Posterior cingulate gyrus (tissue), 11 donors: Measurements from ENCODE around the gene UNC13A.

Experiments
- DNase-seq, 10 donors: peaks; one replicate each; pipeline versions ENCODE4 v3.0.0 to v3.0.0-alpha.2; 2020 to 2021; ENCODE audit warnings: mixed read lengths in 3 of 10
- intact Hi-C: fragments of 100-400 bp; cut with DNase I; formaldehyde crosslinking; loops from one replicate; pipeline ENCODE4 v1.15.1; 2023

Gene UNC13A

GRCh38 chr19:17687857-17688784 is at the start of gene UNC13A:
TSS of gene UNC13A (minus strand) at chr19:17688354. CDS start at chr19:17688199, 155 bp downstream.
- intact Hi-C loops: no loop called here
- DNase-seq: peak; percentile 36 to 97 (median 78)

DNA sequence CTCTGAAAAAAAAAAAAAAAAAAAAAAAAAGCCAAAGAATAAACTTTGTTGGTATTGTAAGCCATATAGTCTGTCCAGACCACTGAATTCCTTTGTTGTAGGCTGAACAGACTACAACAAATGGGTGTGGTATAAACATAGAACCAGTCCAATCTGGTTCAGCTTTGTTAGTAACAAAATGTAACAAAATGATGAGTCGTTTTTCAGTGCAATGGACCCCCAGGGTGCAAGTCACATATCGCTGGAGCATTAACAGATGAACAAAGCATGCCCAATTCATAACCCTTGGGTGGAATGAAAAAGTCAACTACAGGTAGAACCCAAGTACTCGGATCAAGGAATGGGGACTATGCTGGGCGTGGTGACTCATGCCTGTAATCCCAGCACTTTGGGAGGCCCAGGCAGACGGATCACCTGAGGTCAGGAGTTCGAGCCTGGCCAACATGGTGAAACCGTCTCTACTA is 49.6 kb upstream of the UNC13A start:
- intact Hi-C loops: no loop called here
- DNase-seq: no peak

- no peak for DNase-seq
- intact Hi-C loops: no loop called here
Measured at GRCh38 chr19:17735410-17735809, 47.3 kb upstream of the UNC13A start.

- no peak for DNase-seq
- intact Hi-C loops: no loop called here
Measured at GRCh38 chr19:17734146-17734545, 46.0 kb upstream of the UNC13A start.

DNA sequence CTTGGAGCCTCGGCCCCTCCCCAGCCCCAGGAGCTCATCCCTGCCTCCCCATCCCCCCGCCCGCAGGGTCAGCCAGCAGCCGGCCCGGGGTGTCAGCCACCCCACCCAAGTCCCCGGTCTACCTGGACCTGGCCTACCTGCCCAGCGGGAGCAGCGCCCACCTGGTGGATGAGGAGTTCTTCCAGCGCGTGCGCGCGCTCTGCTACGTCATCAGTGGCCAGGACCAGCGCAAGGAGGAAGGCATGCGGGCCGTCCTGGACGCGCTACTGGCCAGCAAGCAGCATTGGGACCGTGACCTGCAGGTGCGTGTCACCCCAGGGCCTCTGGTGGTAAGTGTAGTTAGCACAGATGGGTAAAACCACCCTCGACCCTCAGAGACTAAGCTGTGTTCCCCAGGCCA is 45.0 kb upstream of the UNC13A start:
- intact Hi-C loops: no loop called here
- no peak for DNase-seq

DNA sequence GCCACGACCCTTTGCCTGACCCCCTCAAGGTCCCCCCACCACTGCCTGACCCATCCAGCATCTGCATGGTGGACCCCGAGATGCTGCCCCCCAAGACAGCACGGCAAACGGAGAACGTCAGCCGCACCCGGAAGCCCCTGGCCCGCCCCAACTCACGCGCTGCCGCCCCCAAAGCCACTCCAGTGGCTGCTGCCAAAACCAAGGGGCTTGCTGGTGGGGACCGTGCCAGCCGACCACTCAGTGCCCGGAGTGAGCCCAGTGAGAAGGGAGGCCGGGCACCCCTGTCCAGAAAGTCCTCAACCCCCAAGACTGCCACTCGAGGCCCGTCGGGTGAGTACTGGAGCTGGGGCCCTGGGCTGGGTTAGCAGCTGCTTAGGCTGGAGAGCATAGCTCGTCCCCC is 39.7 kb upstream of the UNC13A start:
- peak in 1 of 10 donors; percentile 81 for DNase-seq
- intact Hi-C loops: no loop called here

DNA sequence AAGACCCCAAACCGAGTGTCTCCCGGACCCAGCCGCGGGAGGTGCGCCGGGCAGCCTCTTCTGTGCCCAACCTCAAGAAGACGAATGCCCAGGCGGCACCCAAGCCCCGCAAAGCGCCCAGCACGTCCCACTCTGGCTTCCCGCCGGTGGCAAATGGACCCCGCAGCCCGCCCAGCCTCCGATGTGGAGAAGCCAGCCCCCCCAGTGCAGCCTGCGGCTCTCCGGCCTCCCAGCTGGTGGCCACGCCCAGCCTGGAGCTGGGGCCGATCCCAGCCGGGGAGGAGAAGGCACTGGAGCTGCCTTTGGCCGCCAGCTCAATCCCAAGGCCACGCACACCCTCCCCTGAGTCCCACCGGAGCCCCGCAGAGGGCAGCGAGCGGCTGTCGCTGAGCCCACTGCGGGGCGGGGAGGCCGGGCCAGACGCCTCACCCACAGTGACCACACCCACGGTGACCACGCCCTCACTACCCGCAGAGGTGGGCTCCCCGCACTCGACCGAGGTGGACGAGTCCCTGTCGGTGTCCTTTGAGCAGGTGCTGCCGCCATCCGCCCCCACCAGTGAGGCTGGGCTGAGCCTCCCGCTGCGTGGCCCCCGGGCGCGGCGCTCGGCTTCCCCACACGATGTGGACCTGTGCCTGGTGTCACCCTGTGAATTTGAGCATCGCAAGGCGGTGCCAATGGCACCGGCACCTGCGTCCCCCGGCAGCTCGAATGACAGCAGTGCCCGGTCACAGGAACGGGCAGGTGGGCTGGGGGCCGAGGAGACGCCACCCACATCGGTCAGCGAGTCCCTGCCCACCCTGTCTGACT is 39.0 kb upstream of the UNC13A start:
- DNase-seq: peak in 2 of 10 donors; percentile 82 to 87

GRCh38 chr19:17726136-17726741 is 38.1 kb upstream of the UNC13A start:
- DNase-seq: peak in 2 of 10 donors; percentile 83 to 88
- intact Hi-C loops: no loop called here

More for the DNA sequence above, 39.0 kb upstream of the UNC13A start:
- intact Hi-C loops: no loop called here

DNA sequence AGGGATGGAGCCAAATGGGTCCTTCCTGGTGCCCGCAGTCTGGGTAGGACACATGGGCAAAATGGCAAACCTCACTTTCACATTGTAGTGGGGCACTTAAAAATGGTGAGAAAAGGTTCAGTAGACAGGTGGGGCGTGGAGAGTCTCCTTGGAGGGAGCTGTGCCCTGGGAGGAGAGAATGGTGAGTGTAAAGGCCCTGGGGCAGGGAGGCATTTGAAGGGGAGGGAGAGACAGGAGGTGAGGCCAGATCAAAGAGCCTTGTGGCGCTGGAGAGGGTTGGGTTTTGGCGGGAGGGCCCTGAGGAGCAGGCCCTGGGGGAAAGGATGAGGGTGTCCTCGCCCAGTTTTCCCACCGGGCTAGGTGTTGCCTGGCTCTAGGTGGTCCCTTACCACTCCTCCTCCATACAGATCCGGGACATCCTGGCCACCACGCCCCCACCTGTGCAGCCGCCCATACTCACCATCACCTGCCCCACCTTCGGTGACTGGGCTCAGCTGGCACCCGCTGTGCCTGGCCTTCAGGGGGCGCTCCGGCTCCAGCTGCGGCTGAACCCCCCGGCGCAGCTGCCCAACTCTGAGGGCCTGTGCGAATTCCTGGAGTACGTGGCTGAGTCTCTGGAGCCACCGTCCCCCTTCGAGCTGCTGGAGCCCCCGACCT is 37.4 kb upstream of the UNC13A start:
- peak in 1 of 10 donors; percentile 83 for DNase-seq
- intact Hi-C loops: no loop called here

GRCh38 chr19:17724655-17725054 is 36.5 kb upstream of the UNC13A start:
- no peak for DNase-seq

DNA sequence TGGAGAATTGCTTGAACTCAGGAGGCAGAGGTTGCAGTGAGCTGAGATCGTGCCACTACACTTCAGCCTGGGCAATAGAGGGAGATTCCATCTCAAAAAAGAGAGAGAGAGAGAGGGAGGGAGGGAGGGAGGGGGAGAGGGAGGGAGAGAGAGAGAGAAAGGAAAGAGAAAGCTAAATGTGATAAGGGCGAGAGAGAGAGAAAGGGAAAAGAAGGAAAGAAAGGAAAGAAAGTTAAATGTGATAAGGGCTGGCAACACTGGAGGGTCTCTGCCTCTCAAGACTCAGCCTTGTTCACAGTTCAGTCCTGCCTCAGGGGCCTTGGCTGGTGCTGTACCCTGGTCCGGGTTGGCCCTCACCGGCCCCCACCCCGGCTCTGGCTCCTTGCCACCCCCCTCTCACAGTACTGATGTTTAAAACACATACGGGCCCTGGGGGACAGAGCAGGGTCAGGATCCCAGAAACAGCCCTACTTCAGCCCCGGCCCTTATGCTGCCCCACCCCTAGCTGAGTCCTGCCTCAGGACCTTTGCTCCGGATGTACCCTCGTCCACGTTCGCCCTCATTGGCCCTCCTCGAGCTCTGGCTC is 34.6 kb upstream of the UNC13A start:
- intact Hi-C loops: no loop called here
- DNase-seq: no peak

More at GRCh38 chr19:17724655-17725054, 36.5 kb upstream of the UNC13A start:
- intact Hi-C loops: no loop called here

GRCh38 chr19:17721821-17722220 is 33.7 kb upstream of the UNC13A start:
- intact Hi-C loops: no loop called here
- peak in 2 of 10 donors; percentile 32 to 91 for DNase-seq

DNA sequence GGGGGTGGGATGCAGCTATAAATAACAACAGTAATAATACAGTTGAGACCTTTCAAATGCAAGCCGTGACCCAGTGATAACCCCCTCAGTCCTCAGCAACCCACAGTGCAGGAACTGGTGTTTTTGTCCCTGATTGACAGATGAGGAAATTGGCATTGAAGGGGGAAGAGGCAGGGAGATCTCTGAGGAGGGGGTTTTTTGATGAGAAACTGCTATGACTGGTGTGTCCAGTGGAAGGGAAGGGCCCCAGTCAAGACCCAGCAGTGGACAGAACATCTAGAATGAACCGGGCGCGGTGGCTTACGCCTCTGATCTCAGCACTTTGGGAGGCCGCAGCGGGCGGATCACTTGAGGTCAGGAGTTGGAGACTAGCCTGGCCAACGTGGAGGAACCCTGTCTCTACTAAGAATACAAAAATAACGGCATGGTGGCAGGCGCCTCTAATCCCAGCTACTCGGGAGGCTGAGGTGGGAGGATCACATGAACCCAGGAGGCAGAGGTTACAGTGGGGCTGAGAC is 33.0 kb upstream of the UNC13A start:
- intact Hi-C loops: no loop called here
- DNase-seq: no peak

- intact Hi-C loops: no loop called here
- peak in 7 of 10 donors; percentile 44 to 94 (median 59) for DNase-seq
Measured at GRCh38 chr19:17720440-17720839, 32.3 kb upstream of the UNC13A start.

GRCh38 chr19:17719730-17720400 is 31.7 kb upstream of the UNC13A start:
- peak in 7 of 10 donors; percentile 26 to 91 (median 44) for DNase-seq
- intact Hi-C loops: no loop called here

GRCh38 chr19:17718947-17719711 is 31.0 kb upstream of the UNC13A start, which contains the start of gene MAP1S:
TSS of gene MAP1S (plus strand) at chr19:17719480. CDS start at chr19:17719503, 23 bp downstream.
- intact Hi-C loops: no loop called here
- DNase-seq: peak; percentile 52 to 95 (median 66)

GRCh38 chr19:17718550-17718946 is 30.4 kb upstream of the UNC13A start:
- no peak for DNase-seq
- intact Hi-C loops: no loop called here

DNA sequence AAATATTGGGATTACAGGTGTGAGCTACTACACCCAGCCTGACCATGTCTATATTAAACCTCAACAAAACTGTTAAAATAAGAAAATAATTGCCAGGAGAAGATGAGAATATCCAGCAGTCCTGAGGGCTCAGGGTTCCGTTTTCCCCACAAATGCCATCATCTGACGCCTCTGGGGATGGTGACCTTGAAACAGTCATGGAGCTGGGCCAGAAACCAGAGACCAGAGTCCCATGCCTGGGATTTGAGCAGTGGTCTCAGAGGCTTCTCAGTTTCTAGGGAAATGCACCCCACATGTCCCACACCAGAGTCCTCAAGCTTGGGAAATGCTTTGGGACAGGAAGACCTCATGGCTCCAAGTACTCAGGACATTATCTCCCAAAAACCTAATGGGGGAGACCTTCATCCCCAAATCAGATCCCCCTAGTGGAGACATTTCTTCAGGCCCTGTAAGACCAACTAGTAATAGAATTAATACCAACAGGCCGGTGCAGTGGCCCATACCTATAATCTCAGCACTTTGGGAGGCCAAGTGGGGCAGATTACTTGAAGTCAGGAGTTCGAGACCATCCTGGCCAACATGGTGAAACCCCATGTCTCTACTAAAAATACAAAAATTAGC is 28.3 kb upstream of the UNC13A start:
- intact Hi-C loops: no loop called here
- no peak for DNase-seq
